Caki2 (cell line): ENCODE data around the gene SGMS1. TPM values are rescaled to one million over a fixed set of nuclear protein-coding genes. Genes with fewer than 3 reads are reported as not detected.
A peak's percentile ranks its signal among the peaks of the same experiment; 100 is the strongest.

ENCODE experiments used
- DNase-seq: peaks from one replicate; pipeline ENCODE4 v3.0.0-alpha.2; 2015; ENCODE audit warnings: low read depth
- in situ Hi-C: cut with HindIII; loops from 2 replicates; pipeline ENCODE4 v1.10.0; 2016; ENCODE audit warnings: low sequenced_read_pairs, low pct_unique_long_range_greater_than_20kb, mixed read lengths
- total RNA-seq: library from RNA; depleted of rRNA; stranded (reverse); fragments of >200 nt; shearing (Covaris generic); gene quantifications from 2 replicates; pipeline ENCODE4 v1.2.3, GENCODE V29; 2014; ENCODE audit warnings: low replicate concordance

SGMS1 gene
- total RNA-seq, 1 experiment from 2014 or later, result 54.6 TPM

DNA sequence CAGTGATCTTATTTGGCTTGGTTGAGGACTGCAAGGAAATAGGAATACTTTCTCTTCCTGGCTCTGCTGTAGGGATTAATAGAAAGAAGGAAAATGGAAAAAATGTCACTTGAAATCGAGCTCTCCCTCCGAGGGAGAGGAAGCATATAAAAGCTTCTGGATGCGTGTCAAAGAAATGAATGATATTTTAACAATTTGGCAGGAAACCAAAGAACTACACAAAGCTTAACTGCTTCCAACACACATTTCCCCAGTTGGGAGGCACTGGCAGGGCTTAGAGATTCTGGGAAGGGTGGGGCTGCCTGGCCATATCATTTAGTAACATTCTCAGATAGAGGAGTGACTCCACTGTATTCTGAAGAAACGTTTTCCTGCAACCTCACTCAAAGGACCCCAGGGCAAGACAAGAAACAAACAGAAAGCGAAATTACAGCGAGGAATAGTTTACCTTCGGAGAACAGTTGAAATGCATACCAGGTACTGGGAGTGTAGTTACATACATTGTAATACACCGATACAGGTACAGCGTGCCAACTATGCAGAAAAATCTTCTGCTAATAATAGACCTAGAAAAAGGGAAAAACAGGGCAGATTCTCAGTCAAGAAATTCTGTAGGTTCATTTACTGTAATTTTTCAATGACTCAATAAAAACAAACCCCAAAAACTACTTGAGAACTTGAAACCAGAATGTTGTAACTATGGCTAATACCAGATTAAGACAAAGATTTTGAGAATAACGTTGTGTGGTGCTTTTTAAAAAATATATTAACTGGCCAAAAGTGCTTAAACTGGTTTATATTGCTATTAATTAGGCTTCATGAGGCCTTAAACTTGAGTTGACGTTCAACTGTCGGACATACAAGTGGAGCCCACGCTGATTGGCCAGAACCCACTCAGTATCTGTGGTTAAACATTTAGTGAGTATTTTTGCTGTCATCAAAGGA is 296.7 kb downstream of the SGMS1 start:
- in situ Hi-C loops, result no loop called here
- no peak for DNase-seq

DNA sequence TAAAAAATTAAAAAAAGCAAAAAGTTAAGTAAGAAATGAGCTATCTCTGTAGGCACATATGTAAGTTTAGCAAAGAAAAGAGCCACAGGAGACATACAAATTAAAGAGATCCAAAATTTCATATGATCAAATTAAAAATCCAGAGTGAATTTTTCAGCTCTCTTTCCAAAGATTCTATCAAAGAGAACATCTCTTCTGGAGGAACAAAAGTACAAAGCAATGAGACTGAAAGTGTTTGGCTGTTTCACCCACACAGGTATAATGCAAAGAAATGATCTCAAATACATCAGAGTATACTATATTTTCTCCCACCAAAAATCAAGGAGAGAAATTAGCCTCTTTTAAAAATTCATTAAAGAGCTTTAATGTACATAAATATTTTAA is 297.6 kb downstream of the SGMS1 start:
- in situ Hi-C loops, result no loop called here
- no peak for DNase-seq

DNA sequence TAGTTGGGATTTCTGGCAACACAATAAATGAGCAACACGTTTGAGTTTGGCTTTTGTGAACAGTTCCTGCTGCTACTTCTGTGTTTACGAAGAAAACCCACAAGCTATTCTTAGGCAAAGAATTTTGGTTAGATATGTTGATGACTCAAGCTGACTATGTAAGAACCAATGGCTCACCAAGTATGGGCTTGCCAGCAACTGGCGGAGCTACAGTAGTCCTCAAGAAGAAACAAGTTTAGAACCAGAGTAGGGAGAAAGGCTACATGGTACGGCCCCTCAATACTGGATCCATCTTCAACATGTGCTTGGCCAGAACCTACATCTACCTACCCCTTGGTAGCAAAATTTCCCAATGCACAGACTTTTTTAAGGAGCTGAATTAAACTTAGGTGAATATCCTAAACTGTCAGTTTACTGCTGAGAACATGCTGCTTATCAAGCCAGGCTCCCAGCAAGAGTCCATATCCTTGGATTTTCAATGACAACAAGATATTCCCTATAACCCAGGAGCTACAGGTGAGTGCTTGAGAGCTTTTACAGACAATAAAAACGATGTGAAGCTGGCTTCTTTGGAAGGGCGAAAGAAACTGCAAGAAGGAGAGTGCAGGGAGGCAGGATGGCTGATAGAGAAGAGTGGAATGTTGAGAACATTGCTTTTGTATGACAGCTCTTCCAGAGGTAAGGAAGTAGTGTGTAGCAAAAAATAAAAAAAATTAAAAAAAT is 298.1 kb downstream of the SGMS1 start:
- DNase-seq, result peak; percentile 55
- in situ Hi-C loops, result no loop called here

DNA sequence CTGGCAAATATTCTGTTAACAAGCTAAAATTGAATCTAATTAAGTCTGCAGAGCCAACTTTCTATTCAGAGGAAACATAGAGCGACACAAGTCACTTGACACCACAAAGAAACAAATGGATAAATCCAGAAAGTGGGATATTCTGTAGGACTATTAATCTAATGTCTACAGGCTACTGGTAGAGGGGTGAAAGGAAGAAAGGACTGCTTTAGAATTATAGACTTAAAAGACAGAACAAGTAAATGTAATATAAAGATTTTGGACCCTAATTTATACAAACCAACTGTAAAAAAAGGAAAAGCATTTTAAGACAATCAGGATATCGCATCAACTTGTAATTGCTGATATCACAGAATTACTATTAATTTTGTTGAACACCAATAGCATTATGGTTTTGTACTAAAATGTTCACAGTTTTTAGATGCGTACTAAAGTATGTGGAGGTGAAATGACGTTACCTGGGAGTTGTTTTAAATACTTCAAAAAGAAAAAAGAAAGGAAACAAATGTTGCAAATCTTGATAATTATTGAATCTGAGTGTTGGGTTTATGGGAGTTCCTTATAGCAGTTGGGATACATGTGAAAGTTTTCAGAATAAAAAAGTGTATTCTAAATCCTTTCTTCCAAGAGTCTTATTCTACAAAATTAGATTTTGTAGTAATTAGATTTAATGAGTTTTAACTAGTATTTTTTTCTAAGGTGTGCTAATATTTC is 298.9 kb downstream of the SGMS1 start:
- in situ Hi-C loops, result no loop called here

DNA sequence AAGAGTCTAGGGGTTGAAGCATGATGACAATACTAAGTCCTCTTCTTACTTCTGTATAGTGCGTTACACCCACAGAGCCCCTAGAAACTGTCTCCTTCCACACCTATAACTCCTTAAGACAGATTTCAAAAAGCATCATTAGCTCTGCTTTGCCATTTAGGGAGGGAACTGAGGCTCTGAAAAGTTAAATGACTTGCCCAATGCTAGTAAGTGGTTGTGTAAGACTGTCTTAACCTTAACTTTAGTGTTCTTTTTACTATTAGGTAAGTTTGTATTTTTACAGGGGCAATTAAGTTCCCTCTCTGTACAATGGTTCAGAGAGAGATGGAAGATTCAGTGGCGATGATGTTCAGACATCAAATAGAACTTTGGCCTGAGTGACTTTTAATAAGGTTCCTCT is 299.7 kb downstream of the SGMS1 start:
- in situ Hi-C loops, result no loop called here
- DNase-seq, result no peak

More for the DNA sequence above, 298.9 kb downstream of the SGMS1 start:
- no peak for DNase-seq

DNA sequence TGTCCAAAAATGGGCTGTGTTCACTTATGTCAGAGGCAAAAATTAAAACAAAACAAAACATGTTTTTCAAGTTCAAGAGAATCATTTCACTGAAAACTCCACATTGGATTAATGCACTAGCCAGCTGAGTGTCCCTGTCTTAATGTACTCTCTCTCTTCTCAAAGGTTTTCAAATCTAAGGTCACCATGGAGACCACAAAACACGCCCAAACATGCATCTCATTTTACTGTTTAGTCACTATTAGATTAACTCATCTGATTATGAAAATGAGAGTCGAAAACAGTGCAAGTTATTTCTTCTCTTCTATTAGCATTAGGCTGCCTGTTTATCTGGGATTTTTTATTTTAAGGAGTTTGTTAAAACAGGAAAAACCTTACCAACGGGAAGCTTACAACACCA is 301.7 kb downstream of the SGMS1 start:
- in situ Hi-C loops, result no loop called here
- DNase-seq, result peak; percentile 27

DNA sequence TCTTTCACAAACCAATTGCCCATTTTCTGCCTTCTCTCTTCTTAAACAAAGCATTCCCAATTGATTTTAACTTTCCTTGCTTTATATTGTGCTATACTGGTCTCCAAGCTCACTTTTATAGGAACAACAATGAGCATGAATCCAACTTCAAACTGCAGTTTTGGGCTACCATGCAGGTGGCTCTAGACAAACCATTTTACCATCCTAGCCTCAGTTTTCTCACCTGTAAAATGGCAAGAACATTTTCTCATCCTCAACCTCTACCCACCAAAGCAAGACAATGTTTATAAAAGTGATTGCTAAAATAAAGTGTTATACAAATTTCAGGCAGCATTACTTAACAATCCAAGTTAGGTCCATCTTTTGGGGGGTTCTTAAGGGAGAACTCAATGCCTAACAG is 305.6 kb downstream of the SGMS1 start:
- in situ Hi-C loops, result no loop called here
- no peak for DNase-seq

DNA sequence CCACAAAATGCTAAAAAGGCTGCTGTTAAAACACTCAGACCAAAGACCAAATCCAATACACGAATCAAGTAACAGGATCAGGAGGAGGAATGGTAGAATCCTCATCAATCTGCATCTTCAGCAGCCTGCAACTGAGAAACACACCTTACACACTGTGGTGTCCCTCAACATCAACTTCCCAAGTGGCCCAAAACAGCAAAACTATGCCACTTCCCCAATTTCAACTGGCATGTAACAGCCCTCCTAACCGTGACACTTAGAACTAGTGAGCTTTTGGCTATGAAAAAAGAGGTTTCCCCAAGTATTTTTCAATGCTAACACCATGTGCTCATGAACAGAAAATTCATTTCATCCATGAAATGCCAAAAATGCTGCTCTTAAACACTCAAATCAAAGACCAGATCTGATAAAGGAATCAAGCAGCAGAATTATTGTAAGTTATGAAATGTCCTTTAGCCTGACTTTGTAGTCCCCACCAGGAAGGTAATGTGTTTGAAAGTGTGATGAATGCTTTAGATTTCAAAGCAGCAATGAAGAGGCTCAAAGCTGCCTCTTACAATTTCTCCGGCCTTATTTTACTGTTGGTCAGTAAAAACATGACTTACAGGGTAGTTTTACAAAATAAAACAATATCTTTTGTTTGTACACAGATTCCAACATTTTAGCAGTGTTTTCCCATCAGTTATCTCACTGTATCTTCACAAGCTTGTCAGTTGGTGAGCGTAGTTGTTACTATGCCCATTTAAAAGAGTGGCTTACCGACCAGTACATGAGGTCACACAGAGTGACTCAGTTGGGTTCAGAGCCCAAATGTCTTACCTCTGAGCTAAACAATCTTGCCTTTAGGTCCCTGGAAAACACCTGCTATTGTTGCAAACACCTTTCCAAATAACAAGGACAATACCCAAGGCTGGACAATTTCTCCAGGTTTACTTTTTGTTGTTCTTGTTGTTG is 306.8 kb downstream of the SGMS1 start:
- DNase-seq, result no peak
- in situ Hi-C loops, result no loop called here

DNA sequence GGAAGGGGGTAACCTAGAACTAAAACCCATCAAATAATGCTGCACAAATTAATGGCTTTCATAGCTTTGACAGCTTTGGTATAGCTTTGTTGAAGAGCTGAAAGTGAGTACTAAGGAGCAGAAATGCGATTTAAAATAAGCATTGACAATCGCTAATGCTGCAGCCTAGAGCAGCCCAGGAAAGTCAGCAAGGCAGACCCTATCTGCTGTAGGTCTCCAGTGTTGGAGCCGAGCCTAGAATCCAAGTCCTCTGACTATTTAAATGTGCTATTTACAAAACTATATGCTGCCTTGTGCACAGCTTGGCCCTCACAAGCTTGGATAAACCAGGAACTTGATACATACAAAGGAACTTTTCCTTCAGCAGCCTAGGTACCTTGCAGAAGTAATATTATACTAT is 307.6 kb downstream of the SGMS1 start:
- in situ Hi-C loops, result no loop called here
- no peak for DNase-seq

DNA sequence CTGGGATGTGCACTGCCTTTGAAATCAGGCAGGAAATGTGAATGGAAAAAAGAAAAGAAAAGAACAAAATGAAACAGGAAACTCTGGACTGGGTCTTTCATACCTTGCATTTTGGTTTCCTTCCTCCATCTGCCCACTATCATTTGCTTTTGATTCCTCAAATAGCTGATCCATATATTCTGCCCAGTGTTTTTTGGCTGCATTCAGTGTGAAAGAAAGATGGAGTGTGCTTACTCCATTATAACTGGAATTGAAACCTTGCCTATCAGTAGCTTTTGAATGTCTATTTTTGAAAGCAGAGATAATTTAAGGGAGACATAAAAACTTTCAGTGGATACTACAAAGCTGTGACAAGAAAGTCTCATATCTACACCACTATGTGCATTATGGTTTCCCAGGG is 308.3 kb downstream of the SGMS1 start:
- DNase-seq, result no peak
- in situ Hi-C loops, result no loop called here

DNA sequence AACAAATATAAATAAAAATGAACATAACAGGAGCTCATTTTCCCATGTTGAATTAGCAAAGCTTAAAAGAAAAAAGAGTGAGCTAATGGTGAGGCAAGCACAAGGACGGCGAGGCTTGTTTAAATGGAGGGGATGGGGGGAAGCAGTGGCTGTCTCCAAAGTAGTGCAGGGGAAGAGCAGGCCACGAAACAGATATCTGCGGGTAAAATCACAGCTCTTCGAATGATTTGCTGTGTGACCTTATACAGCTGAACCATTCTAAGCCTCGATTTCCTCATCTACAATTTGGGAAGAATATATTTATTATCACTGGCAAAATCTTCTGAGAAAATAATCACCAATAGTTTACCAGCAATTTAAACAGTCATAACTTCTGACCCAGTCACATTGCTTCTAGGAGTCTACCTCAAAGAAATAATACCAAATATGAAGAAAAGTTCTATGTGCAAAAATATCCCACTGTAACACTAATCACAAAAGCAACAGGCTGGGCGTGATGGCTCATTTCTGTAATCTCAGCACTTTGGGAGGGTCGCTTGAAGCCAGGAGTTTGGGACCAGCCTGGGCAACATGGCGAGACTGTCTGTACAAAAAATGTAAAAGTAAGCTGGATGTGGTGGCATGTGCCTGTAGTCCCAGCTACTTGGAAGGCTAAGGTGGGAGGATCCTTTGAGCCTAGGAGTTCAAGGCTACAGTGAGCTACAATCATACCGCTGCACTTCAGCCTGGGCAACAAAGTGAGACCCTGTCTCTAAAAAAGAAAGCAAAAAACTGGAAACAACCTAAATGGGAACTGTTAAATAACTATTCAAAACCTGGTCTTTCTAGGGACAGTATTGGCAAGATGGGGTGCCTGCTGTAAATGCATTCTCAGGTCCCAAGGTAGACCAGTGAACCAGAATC is 309.3 kb downstream of the SGMS1 start:
- in situ Hi-C loops, result no loop called here
- DNase-seq, result no peak

DNA sequence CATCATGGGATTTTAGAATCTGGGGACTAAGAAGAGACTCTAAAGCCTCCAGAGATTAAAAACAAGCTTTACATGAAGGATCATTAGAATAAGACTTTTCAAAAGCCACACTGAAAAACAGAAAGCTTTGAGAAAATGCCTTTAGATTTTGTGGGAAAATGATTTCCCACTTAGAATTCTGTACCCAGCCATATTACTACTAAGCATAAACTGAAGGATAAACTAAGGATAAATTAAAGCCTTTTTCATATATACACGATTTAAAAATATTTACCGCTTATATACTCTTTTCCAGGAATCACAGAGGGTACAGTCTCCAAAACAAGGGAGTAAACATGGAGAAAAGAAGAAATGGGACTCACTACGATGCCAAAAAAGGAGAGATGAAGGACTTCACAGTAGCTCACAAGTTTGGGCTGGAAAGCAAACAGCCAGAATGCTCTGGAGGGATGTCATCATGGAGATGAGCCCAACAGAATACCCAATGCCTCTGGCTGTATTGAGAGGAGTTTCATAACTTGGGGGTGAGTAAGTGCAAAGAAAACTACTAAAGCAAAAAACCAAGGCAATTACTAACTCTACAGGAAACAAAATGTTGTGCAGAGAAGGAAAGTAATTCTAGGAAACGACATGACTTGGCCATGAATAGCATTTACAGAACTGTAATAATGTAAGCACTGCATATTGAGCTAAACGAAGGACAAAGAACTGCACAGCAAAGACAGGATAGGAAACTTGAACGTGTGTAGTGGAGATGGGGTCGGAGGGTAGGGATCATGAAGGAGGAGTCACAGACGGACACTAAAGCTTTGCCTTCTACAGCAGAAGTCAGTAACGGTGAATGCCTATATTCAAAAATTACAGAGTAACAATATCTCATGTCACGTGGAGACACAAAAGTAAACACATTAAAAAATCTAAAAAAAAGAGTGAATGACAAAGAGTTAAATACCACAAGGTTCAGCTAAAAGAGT is 311.0 kb downstream of the SGMS1 start:
- DNase-seq, result no peak
- in situ Hi-C loops, result no loop called here

DNA sequence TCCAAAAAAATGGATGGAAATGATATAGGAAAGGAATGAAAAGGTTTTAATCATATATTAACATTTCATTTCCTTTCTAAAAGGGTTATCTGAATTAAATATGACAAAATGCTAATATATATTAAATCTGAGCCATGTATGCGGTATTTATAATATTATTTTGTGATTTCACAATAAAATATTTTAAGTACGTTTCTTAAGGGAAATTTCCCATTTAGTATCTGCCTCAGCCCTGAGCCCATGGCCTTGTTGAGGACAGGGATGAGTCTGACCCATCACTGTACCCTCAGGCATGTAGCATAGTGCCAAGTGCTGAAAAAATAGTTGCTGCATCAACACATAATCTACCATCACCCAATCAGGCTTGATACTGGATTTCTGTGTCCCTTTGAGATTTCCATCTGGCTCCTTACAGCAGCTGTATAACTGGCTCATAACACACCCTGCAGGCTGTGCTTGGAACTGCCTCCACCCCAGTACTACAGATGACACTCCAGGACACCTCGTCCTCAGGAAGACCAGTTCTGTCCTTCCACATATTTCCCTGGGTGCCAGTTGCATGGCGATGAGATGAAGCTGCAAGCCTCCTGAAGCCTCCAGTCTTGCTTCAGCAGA is 313.1 kb downstream of the SGMS1 start:
- in situ Hi-C loops, result no loop called here
- no peak for DNase-seq

DNA sequence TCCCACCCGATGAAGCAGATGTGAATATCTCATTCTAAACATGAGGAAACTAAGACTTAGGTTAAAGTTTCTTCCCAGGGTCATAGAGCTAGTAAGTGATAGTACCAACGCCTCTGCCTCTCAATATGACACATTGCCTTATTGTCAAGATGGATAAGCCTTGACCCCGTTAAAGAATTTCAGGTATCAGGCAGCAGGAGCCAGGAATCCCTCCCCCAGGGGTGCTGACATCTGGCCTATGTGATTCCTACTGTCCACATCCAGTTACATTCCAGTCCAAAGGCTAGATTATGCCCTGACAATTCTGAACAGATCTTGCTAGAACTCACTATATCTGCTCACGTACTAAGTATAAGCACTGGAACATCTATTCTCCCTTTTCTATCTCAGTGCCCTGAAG is 314.4 kb downstream of the SGMS1 start:
- in situ Hi-C loops, result no loop called here
- no peak for DNase-seq

DNA sequence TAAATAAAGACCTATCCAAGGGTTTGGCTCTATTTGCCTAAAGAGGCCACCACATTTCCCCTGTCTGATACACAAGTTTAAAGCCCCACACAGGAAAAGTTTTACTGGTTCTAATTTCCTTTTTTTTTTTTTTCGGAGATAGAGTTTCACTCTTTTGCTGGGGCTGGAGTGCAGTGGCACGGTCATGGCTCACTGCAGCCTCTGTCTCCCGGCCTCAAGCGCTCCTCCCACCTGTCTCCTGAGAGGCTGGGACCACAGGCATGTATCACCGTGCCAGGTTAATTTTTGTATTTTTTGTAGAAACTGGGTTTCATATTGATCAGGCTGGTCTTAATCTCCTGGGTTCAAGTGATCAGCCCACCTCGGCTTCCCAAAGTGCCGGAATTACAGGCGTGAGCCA is 319.1 kb downstream of the SGMS1 start:
- in situ Hi-C loops, result no loop called here
- DNase-seq, result no peak
